Ovary (tissue), 9 donors: ENCODE data around the gene TRAF1. TPM values are rescaled to one million over a fixed set of nuclear protein-coding genes. Genes with fewer than 3 reads are reported as not detected.

Source experiments
- DNase-seq, 5 donors: peaks; one replicate each; pipeline ENCODE4 v3.0.0-alpha.2; 2019 to 2020
- H3K27ac ChIP-seq, 2 donors: fragments of 200-600 bp; one replicate each; pipeline versions ENCODE4 v1.5.1 to v1.8.0; 2019 to 2022
- H3K27me3 ChIP-seq: fragments of 200-600 bp; one replicate; pipeline ENCODE4 v1.8.0; 2022
- H3K36me3 ChIP-seq: fragments of 200-600 bp; sonication (generic); one replicate; pipeline ENCODE4 v1.5.1; 2019
- H3K4me1 ChIP-seq: one replicate; pipeline ENCODE4 v1.8.1; 2013; ENCODE audit warnings: mild to moderate bottlenecking, moderate library complexity; ENCODE audit not compliant: insufficient read depth
- H3K4me3 ChIP-seq: fragments of 200-600 bp; sonication (generic); one replicate; pipeline ENCODE4 v1.5.1; 2017
- H3K9me3 ChIP-seq, 2 donors: fragments of 200-600 bp in 1 of 2; sonication (generic) in 1 of 2; one replicate each; pipeline versions ENCODE4 v1.5.1 to v1.8.1; 2013 to 2019; ENCODE audit warnings: mild to moderate bottlenecking in 1 of 2, moderate library complexity in 1 of 2
- CTCF ChIP-seq, 3 donors: fragments of 450-650 bp in 2 of 3; fragments of 200-600 bp in 1 of 3; IDR thresholded peaks; one replicate each; pipeline versions ENCODE4 v1.5.1 to v1.8.0; 2016 to 2022; ENCODE audit warnings: antibody characterized with exemption in 3 of 3, mild to moderate bottlenecking in 1 of 3
- EP300 ChIP-seq: sonication (generic); formaldehyde crosslinking; IDR thresholded peaks from one replicate; pipeline ENCODE4 v1.6.1; 2017; ENCODE audit warnings: antibody characterized with exemption
- POLR2A ChIP-seq: fragments of 450-650 bp; IDR thresholded peaks from one replicate; pipeline ENCODE4 v1.6.1; 2017; ENCODE audit warnings: antibody characterized with exemption, mild to moderate bottlenecking, moderate library complexity
- WGBS, 3 donors: extraction: QIAGEN DNeasy Blood & Tissue Kit in 1 of 3; methylation state at CpG; one replicate each; pipeline versions ENCODE4 v1.1.5 to v1.1.7; 2013 to 2017; 5-methylcytosine and 5-hydroxymethylcytosine counted together
- intact Hi-C, 4 donors: fragments of 100-400 bp; cut with DNase I; formaldehyde crosslinking; loops; one replicate each; pipeline versions ENCODE4 v1.11.0 to v1.15.1; 2022 to 2023
- polyA plus RNA-seq, 2 donors: library from polyadenylated mRNA; stranded (reverse); fragments of 200-250 nt in 1 of 2; fragments of 350-450 nt in 1 of 2; fragmentation: Illumina TruSeq in 1 of 2; extraction: RNeasy Lipid Tissue Mini Kit (QIAGEN cat#74804) in 1 of 2; gene quantifications; one replicate each; pipeline ENCODE4 v1.2.3, GENCODE V29; 2013 to 2014
- total RNA-seq, 7 donors: library from RNA; depleted of rRNA in 2 of 7; stranded (reverse); fragments of >200 nt in 2 of 7; fragmentation: NEBNext Ultra II Directional in 3 of 7; extraction: Animal tissue kit (Norgen Biotek cat#: 25700) in 3 of 7; gene quantifications; one replicate each; pipeline versions ENCODE4 v1.1.0 to v1.2.4, GENCODE V29; 2016 to 2023
- donor health status: DM: no; HTN: no; CAD: no; lungs with moderate emphysema.
- donor health status: DM: no; HTN: no; CAD: no.
- donor health status: Bipolar disorder and iron deficiency.
- donor health status: DM: yes; HTN: yes; CAD: no.
- donor health status: DM: no; HTN: no; CAD: no.
- donor health status: DM: yes; HTN: yes; CAD: no.

TRAF1 gene
- total and polyA plus RNA-seq, 9 donors: 4.1 to 9.4 (median 5.5) TPM

GRCh38 chr9:120902569-120903535, 23.7 kb downstream of the TRAF1 start:
- Histone ChIP-seq H3K36me3 (no peaks in the 10 kb centered on the region), H3K4me3 (no peak overlapping the region), H3K27ac (no peak overlapping the region), H3K9me3 (no peaks in the 10 kb centered on the region), H3K27me3 (no peaks in the 10 kb centered on the region), H3K4me1 (no peaks in the 10 kb centered on the region)
- no peak for DNase-seq
- WGBS, 3 donors: 75 to 84% (median 82%) methylated on average over 14 of the region's 14 CpGs
- TF ChIP-seq POLR2A (no peak), CTCF (IDR thresholded peaks at IDR 0.05) (no peak), EP300 (no peak)
- intact Hi-C loops: no loop called here

GRCh38 chr9:120901755-120902568, 24.6 kb downstream of the TRAF1 start:
- Histone ChIP-seq H3K4me1 (no peaks in the 10 kb centered on the region), H3K36me3 (no peaks in the 10 kb centered on the region), H3K9me3 (no peaks in the 10 kb centered on the region), H3K4me3 (no peak overlapping the region), H3K27ac (no peak overlapping the region), H3K27me3 (no peaks in the 10 kb centered on the region)
- TF ChIP-seq CTCF (IDR thresholded peaks at IDR 0.05): no peak
- no peak for TF ChIP-seq POLR2A
- TF ChIP-seq EP300: no peak
- no peak for DNase-seq
- intact Hi-C loops: no loop called here
- 71 to 84% (median 76%) methylated on average over 12 of the region's 12 CpGs for WGBS, 3 donors

- no peak overlapping the region for H3K27ac ChIP-seq
- DNase-seq: no peak
- TF ChIP-seq EP300 (no peak), CTCF (IDR thresholded peaks at IDR 0.05) (no peak), POLR2A (no peak)
- no peaks in the 10 kb centered on the region for H3K4me1 ChIP-seq
- no peaks in the 10 kb centered on the region for H3K36me3 ChIP-seq
- WGBS, 3 donors: 88 to 98% (median 94%) methylated on average over 3 of the region's 3 CpGs
- H3K9me3 ChIP-seq: no peaks in the 10 kb centered on the region
- no peaks in the 10 kb centered on the region for H3K27me3 ChIP-seq
- no peak overlapping the region for H3K4me3 ChIP-seq
- intact Hi-C loops: no loop called here
Measured at GRCh38 chr9:120900824-120901223, 25.8 kb downstream of the TRAF1 start.

- no peaks in the 10 kb centered on the region for H3K36me3 ChIP-seq
- no peaks in the 10 kb centered on the region for H3K27me3 ChIP-seq
- WGBS, 3 donors: 74 to 86% (median 81%) methylated on average over 6 of the region's 6 CpGs
- DNase-seq: no peak
- H3K27ac ChIP-seq: no peak overlapping the region
- TF ChIP-seq CTCF (IDR thresholded peaks at IDR 0.05) (no peak), EP300 (no peak), POLR2A (no peak)
- intact Hi-C loops: no loop called here
- no peaks in the 10 kb centered on the region for H3K9me3 ChIP-seq
- H3K4me3 ChIP-seq: no peak overlapping the region
- peaks cover 2% of the 10 kb centered on the region for H3K4me1 ChIP-seq
Measured at GRCh38 chr9:120899490-120900068, 27.0 kb downstream of the TRAF1 start.
